Cardiac muscle cell (in vitro differentiated cells and primary cell): ENCODE results near the gene L3MBTL4. TPM values are rescaled to one million over a fixed set of nuclear protein-coding genes. Genes with fewer than 3 reads are reported as not detected.

ENCODE experiments used
- DNase-seq, 2 donors: peaks; one replicate each; pipeline versions ENCODE4 v3.0.0 to v3.0.0-alpha.2; 2010 to 2017; ENCODE audit warnings: low read depth in 1 of 2, low spot score in 1 of 2
- H3K27ac ChIP-seq: fragments of 200-600 bp; sonication (generic); 2 replicates; pipeline ENCODE4 v1.5.1; 2016
- H3K27me3 ChIP-seq: fragments of 200-600 bp; sonication (generic); 2 replicates; pipeline ENCODE4 v1.6.0; 2016; ENCODE audit warnings: control low read depth
- H3K36me3 ChIP-seq: fragments of 200-600 bp; sonication (generic); 2 replicates; pipeline ENCODE4 v1.5.1; 2016; ENCODE audit warnings: control low read depth
- H3K4me1 ChIP-seq: fragments of 200-600 bp; sonication (generic); 2 replicates; pipeline ENCODE4 v1.8.1; 2017; ENCODE audit warnings: low read depth, mild to moderate bottlenecking, mixed run types
- H3K4me3 ChIP-seq: fragments of 200-600 bp; sonication (generic); 2 replicates; pipeline ENCODE4 v1.5.1; 2016; ENCODE audit warnings: mild to moderate bottlenecking
- H3K9me3 ChIP-seq: fragments of 200-600 bp; sonication (generic); 2 replicates; pipeline ENCODE4 v1.5.1; 2017; ENCODE audit warnings: low read depth, mild to moderate bottlenecking, control low read depth
- polyA plus RNA-seq: library from polyadenylated mRNA; unstranded; fragments of >200 nt; fragmentation: Nextera tagmentation; extraction: Ambion mirVana; gene quantifications from 2 replicates; pipeline ENCODE4 v1.2.1, GENCODE V29; 2016
- total RNA-seq: library from RNA; depleted of rRNA; stranded (reverse); fragments of >200 nt; gene quantifications from 2 replicates; pipeline ENCODE4 v1.2.3, GENCODE V29; 2016
- TF ChIP-seq, protein P1 (sequence below): IDR thresholded peaks from 2 replicates; pipeline ENCODE4 v1.5.1; 2012; ENCODE audit warnings: low read depth, mild to moderate bottlenecking, low read length

L3MBTL4 gene
- total and polyA plus RNA-seq, 2 experiments from 2014 or later, result 4.4 to 7.7 TPM

- DNase-seq, result no peak
- Histone ChIP-seq H3K4me3 (no peak overlapping the region), H3K4me1 (peaks cover 8% of the 10 kb centered on the region), H3K9me3 (no peaks in the 10 kb centered on the region), H3K36me3 (no peaks in the 10 kb centered on the region), H3K27me3 (no peaks in the 10 kb centered on the region), H3K27ac (no peak overlapping the region)
- TF ChIP-seq, protein P1, sequence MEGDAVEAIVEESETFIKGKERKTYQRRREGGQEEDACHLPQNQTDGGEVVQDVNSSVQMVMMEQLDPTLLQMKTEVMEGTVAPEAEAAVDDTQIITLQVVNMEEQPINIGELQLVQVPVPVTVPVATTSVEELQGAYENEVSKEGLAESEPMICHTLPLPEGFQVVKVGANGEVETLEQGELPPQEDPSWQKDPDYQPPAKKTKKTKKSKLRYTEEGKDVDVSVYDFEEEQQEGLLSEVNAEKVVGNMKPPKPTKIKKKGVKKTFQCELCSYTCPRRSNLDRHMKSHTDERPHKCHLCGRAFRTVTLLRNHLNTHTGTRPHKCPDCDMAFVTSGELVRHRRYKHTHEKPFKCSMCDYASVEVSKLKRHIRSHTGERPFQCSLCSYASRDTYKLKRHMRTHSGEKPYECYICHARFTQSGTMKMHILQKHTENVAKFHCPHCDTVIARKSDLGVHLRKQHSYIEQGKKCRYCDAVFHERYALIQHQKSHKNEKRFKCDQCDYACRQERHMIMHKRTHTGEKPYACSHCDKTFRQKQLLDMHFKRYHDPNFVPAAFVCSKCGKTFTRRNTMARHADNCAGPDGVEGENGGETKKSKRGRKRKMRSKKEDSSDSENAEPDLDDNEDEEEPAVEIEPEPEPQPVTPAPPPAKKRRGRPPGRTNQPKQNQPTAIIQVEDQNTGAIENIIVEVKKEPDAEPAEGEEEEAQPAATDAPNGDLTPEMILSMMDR, result no peak
Observed at GRCh38 chr18:6330786-6331185, 83.9 kb downstream of the L3MBTL4 start.

DNA sequence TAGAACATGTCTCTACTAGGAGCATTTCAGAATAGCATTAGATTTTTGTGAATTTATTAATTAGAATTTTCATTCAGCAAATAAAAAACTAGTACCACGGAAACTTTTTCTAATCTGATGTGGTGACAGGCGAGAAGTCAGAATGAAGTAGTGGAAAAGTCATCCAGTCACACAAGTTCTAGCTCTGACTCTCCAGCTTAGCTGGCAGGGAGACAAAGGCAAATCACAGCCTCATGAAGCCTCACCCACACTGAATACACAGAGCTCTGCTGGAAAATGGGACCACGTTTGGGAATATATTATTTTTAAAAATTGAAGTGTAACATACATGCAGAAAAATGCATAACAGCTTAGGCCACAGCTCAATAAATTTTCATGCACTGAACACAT lies 86.1 kb downstream of the L3MBTL4 start:
- Histone ChIP-seq H3K27me3 (no peaks in the 10 kb centered on the region), H3K4me1 (peaks cover 8% of the 10 kb centered on the region), H3K9me3 (no peaks in the 10 kb centered on the region), H3K36me3 (no peaks in the 10 kb centered on the region), H3K4me3 (no peak overlapping the region), H3K27ac (no peak overlapping the region)
- DNase-seq, result no peak
- TF ChIP-seq, protein P1, result no peak

GRCh38 chr18:6327895-6328620 lies 86.7 kb downstream of the L3MBTL4 start:
- no peak overlapping the region for H3K27ac ChIP-seq

GRCh38 chr18:6327485-6327884 lies 87.2 kb downstream of the L3MBTL4 start:
- TF ChIP-seq, protein P1, result no peak
- Histone ChIP-seq H3K9me3 (no peaks in the 10 kb centered on the region), H3K4me3 (no peak overlapping the region), H3K27ac (no peak overlapping the region), H3K4me1 (peaks cover 8% of the 10 kb centered on the region), H3K27me3 (no peaks in the 10 kb centered on the region), H3K36me3 (no peaks in the 10 kb centered on the region)
- no peak for DNase-seq

More at GRCh38 chr18:6327895-6328620, 86.7 kb downstream of the L3MBTL4 start:
- Histone ChIP-seq H3K4me1 (peaks cover 8% of the 10 kb centered on the region), H3K36me3 (no peaks in the 10 kb centered on the region), H3K27me3 (no peaks in the 10 kb centered on the region), H3K4me3 (no peak overlapping the region), H3K9me3 (no peaks in the 10 kb centered on the region)
- no peak for DNase-seq
- TF ChIP-seq, protein P1, result no peak

DNA sequence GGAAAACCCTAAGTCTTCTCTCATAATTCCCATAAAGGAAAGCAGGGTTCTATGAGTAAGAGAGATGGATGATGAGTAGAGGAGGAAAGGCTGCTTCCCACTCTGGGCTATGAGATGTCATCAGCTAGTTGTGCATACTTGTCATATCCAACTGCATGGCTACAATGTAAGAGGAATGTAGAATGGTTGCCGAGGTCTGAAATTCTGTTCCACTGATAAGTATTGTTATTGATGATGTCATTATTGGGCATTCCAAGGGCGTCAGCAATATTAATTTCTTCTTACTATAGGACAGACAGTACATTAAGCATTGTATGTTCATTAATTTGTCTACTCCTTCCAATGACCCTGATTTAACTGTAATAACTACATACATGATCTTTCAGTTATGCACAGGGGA lies 88.1 kb downstream of the L3MBTL4 start:
- H3K4me3 ChIP-seq, result no peak overlapping the region
- H3K4me1 ChIP-seq, result peaks cover 3% of the 10 kb centered on the region

More for the DNA sequence above, 88.1 kb downstream of the L3MBTL4 start:
- TF ChIP-seq, protein P1, result no peak
- no peaks in the 10 kb centered on the region for H3K36me3 ChIP-seq
- H3K27me3 ChIP-seq, result no peaks in the 10 kb centered on the region
- H3K27ac ChIP-seq, result no peak overlapping the region
- no peak for DNase-seq
- no peaks in the 10 kb centered on the region for H3K9me3 ChIP-seq
